Measurements from ENCODE around the gene CDT1.
"Not testable (repeated sequence)": the region's sequence is repeated elsewhere in the genome, so short reads cannot be mapped to it uniquely, and the experiment has no call there.

CDT1 gene

DNA sequence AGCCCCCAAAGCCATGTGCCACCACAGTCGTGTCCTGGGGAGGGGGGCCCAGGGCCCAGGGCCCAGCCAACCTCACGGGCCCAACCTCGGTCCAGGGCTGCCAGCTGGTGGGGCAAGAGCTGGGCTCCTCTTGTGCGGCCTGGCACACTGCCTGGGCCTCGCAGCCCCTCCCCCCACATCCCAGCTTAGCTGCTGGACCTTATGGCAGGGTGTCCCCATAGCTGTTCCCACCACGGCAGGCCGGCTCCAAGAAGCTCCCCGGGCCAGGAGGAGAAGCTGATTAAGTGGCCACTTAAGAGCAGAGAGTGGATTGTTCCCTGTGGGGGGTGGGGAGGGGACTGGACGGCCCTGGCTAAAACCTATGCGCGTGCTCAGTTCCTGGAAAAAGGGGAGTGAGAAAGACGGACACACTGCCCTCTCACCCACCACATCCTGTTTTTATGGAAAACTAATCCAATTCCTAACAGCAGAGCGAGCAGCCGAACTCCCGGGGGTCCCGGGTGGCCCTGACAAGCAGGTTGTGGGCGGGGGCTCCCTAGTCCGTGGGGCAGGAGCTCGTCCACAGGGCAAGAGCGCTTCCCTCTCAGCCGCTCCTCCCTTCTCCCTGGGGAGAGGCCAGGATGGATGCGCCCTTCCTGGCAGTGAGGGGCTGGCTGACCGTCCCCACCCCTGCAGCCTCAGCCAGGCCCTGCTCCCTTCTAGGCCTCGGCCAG lies 35.4 kb upstream of the CDT1 start:
- no peak overlapping the region for H3K4me3 ChIP-seq (ENCODE audit: severe bottlenecking)
- peaks cover 30% of the 10 kb centered on the region for H3K4me1 ChIP-seq (ENCODE audit: insufficient read depth, poor library complexity, severe bottlenecking)
- DNase-seq (ENCODE audit: low spot score) (no peak), ATAC-seq (ENCODE audit: low read depth) (no peak)
- H3K9me3 ChIP-seq (ENCODE audit: severe bottlenecking): no peaks in the 10 kb centered on the region
- H3K36me3 ChIP-seq (ENCODE audit: low read depth): peaks cover 12% of the 10 kb centered on the region; the same call in 1 of the 2 replicates
- TF ChIP-seq, protein P1, sequence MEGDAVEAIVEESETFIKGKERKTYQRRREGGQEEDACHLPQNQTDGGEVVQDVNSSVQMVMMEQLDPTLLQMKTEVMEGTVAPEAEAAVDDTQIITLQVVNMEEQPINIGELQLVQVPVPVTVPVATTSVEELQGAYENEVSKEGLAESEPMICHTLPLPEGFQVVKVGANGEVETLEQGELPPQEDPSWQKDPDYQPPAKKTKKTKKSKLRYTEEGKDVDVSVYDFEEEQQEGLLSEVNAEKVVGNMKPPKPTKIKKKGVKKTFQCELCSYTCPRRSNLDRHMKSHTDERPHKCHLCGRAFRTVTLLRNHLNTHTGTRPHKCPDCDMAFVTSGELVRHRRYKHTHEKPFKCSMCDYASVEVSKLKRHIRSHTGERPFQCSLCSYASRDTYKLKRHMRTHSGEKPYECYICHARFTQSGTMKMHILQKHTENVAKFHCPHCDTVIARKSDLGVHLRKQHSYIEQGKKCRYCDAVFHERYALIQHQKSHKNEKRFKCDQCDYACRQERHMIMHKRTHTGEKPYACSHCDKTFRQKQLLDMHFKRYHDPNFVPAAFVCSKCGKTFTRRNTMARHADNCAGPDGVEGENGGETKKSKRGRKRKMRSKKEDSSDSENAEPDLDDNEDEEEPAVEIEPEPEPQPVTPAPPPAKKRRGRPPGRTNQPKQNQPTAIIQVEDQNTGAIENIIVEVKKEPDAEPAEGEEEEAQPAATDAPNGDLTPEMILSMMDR (IDR thresholded peaks at IDR 0.05; ENCODE audit: poor library complexity, severe bottlenecking): no peak
- H3K27me3 ChIP-seq (ENCODE audit: insufficient read depth, poor library complexity, severe bottlenecking): no peaks in the 10 kb centered on the region
- H3K27ac ChIP-seq (ENCODE audit: poor library complexity, severe bottlenecking): no peak overlapping the region

DNA sequence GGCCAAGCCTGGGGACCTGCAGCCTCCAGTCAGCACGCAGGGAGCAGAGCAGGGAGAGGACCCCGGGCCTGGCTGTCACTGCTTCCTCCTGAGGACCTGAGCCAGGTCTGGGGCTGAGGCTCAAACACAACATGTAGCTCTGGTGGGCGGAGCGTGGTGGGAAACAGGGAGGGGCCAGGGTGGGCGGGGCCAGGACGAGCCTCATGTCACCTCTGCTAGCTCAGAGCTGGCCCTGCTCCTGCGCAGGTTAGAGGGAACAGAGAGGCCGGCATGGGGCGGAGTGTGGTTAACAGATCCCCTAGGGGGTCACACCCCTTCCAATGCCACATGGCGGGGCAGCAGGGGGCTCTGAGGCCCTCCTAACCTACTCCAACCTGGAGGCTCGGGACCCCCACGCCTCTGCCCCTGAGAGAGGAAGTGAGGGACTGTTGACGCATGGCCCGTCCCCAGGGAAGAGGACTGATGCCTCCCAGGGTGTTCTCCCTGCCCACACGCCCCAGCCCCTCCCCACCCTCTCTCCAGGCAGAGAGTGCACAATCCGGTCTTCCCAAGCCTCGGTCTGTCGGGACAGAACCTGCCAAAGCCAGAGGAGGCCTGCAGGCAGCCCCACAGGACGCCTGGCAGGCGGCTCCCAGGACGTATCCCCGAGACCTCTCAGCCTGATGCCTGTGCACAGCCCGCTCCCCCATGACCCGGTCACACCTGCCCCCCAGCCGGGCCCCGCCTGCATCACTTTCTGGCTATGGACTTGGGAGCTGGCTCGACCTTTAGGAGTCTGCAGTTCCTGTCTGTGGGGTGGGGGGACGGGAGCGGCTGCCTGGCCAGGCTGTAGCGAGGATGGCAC lies 33.8 kb upstream of the CDT1 start:
- Histone ChIP-seq H3K36me3 (ENCODE audit: low read depth) (peaks cover 4% of the 10 kb centered on the region; the same call in 1 of the 2 replicates), H3K27me3 (ENCODE audit: insufficient read depth, poor library complexity, severe bottlenecking) (no peaks in the 10 kb centered on the region), H3K9me3 (ENCODE audit: severe bottlenecking) (no peaks in the 10 kb centered on the region), H3K27ac (ENCODE audit: poor library complexity, severe bottlenecking) (peak overlapping the region; percentile 70), H3K4me3 (ENCODE audit: severe bottlenecking) (peak overlapping the region; percentile 4), H3K4me1 (ENCODE audit: insufficient read depth, poor library complexity, severe bottlenecking) (peaks cover 29% of the 10 kb centered on the region)
- DNase-seq (ENCODE audit: low spot score) (no peak), ATAC-seq (ENCODE audit: low read depth) (peak; percentile 4; the same call in 1 of the 3 replicates)
- TF ChIP-seq, protein P1 (IDR thresholded peaks at IDR 0.05; ENCODE audit: poor library complexity, severe bottlenecking): no peak

DNA sequence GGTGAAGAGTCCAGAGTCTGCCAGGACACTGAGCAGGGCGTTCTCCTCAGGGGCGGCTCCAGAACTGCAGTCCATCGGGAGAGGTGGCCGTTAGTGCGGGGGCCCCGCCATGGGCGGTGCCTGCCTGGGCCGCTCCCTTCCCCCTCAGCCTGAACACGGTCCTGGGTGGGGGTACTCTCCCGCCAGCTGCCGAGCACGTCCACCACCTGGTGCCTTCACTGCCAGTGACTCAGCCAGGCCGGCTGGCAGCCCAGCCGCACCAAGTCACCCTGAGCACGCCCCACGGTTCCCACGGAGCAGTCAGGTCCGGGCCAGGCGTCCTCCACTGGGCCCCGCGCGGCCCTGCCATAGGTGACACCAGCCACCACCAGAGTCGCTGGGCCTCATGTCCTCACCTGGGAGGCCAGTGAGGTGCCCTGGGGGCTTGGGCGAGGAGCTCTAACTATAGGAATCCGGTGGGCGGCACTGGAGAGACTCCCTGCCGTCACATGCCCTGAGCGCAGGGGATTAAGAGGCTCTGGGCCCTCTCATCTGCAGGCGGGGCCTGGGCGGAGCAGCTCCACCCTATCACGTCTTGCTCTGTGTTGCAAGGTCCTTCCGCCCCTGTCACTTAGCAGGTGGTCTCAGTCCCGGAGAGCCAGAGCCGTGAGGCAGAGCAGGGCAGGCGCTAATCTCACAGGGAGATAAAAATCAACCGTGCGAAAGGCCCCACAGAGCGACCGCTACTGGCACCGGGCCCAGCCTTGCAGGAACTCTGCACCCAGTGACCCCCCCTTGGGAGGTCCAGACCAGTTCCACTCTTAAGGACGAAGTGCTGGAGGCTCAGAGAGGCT lies 32.9 kb upstream of the CDT1 start:
- Histone ChIP-seq H3K27ac (ENCODE audit: poor library complexity, severe bottlenecking) (peak overlapping the region; percentile 70), H3K9me3 (ENCODE audit: severe bottlenecking) (no peaks in the 10 kb centered on the region), H3K36me3 (ENCODE audit: low read depth) (peaks cover 4% of the 10 kb centered on the region; the same call in 1 of the 2 replicates), H3K4me1 (ENCODE audit: insufficient read depth, poor library complexity, severe bottlenecking) (peaks cover 20% of the 10 kb centered on the region), H3K27me3 (ENCODE audit: insufficient read depth, poor library complexity, severe bottlenecking) (no peaks in the 10 kb centered on the region), H3K4me3 (ENCODE audit: severe bottlenecking) (peak overlapping the region; percentile 4)
- ATAC-seq (ENCODE audit: low read depth): peak; percentile 88
- DNase-seq (ENCODE audit: low spot score): peak; percentile 92
- TF ChIP-seq, protein P1 (IDR thresholded peaks at IDR 0.05; ENCODE audit: poor library complexity, severe bottlenecking): peak; percentile 4

DNA sequence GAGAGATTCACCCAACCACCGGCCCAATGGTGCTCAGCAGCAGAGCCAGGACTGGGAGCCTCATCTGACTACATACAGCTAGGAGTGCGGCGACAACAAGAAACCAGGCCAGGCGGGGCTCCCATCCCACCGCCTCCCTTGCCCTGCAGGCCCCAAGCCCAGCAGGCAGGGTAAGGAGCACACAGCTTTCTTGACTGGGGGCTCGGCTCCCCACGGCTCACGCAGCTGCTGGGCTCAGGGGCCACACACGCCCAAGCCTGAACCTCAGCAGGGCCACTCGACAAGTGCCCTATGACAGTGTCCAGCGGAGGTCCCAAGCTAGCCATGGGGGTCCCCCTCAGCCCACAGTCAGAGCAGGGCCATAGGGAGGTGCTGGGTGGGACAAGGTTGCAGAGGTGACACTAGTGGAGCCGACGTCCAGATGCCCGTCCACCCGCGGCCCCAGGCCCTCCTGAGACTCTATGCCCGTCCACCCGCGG lies 32.3 kb upstream of the CDT1 start:
- H3K27ac ChIP-seq (ENCODE audit: poor library complexity, severe bottlenecking): peak overlapping the region; percentile 70

DNA sequence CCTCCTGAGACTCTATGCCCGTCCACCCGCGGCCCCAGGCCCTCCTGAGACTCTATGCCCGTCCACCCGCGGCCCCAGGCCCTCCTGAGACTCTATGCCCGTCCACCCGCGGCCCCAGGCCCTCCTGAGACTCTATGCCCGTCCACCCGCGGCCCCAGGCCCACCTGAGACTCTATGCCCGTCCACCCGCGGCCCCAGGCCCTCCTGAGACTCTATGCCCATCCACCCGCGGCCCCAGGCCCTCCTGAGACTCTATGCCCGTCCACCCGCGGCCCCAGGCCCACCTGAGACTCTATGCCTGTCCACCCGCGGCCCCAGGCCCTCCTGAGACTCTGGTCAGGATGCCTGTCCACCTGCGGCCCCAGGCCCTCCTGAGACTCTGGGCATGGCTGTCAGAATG lies 31.8 kb upstream of the CDT1 start:
- not testable (repeated sequence) for ATAC-seq (ENCODE audit: low read depth); H3K36me3 ChIP-seq (ENCODE audit: low read depth); H3K27me3 ChIP-seq (ENCODE audit: insufficient read depth, poor library complexity, severe bottlenecking); DNase-seq (ENCODE audit: low spot score); H3K9me3 ChIP-seq (ENCODE audit: severe bottlenecking); H3K4me3 ChIP-seq (ENCODE audit: severe bottlenecking)
- Histone ChIP-seq H3K27ac (ENCODE audit: poor library complexity, severe bottlenecking) (peak overlapping the region; percentile 70), H3K4me1 (ENCODE audit: insufficient read depth, poor library complexity, severe bottlenecking) (peaks cover 17% of the 10 kb centered on the region)

More for the DNA sequence above, 32.3 kb upstream of the CDT1 start:
- Histone ChIP-seq H3K4me3 (ENCODE audit: severe bottlenecking) (no peak overlapping the region), H3K36me3 (ENCODE audit: low read depth) (no peaks in the 10 kb centered on the region), H3K27me3 (ENCODE audit: insufficient read depth, poor library complexity, severe bottlenecking) (no peaks in the 10 kb centered on the region), H3K9me3 (ENCODE audit: severe bottlenecking) (no peaks in the 10 kb centered on the region), H3K4me1 (ENCODE audit: insufficient read depth, poor library complexity, severe bottlenecking) (peaks cover 17% of the 10 kb centered on the region)
- TF ChIP-seq, protein P1 (IDR thresholded peaks at IDR 0.05; ENCODE audit: poor library complexity, severe bottlenecking): no peak
- DNase-seq (ENCODE audit: low spot score) (no peak), ATAC-seq (ENCODE audit: low read depth) (no peak)

All from RWPE2 (cell line).